Suppressor macrophage treated with lipopolysaccharide for 4 hours (primary cell): ENCODE results near the gene MVD.

ENCODE experiments used
- DNase-seq: peaks from one replicate; pipeline ENCODE4 v3.0.0-alpha.2; 2020

The MVD gene

GRCh38 chr16:88697116-88697830 lies 34.4 kb upstream of the MVD start:
- DNase-seq = no peak

GRCh38 chr16:88696441-88696840 lies 33.5 kb upstream of the MVD start:
- DNase-seq = no peak

GRCh38 chr16:88695753-88696152 lies 32.9 kb upstream of the MVD start:
- DNase-seq = no peak

- no peak for DNase-seq
These were observed 32.3 kb upstream of the MVD start for GRCh38 chr16:88695218-88695617.

GRCh38 chr16:88694221-88695087 lies 31.6 kb upstream of the MVD start:
- no peak for DNase-seq

- no peak for DNase-seq
These were observed 30.7 kb upstream of the MVD start for GRCh38 chr16:88693420-88694177.

- no peak for DNase-seq
These were observed 30.0 kb upstream of the MVD start for GRCh38 chr16:88692861-88693260.

- peak; percentile 76 for DNase-seq
These were observed 29.2 kb upstream of the MVD start for GRCh38 chr16:88691924-88692560.

- no peak for DNase-seq
These were observed 28.4 kb upstream of the MVD start for GRCh38 chr16:88691129-88691813.

GRCh38 chr16:88690341-88691128 lies 27.6 kb upstream of the MVD start:
- DNase-seq = no peak

- no peak for DNase-seq
These were observed 25.3 kb upstream of the MVD start for GRCh38 chr16:88688013-88688778.

GRCh38 chr16:88687676-88688012 lies 24.8 kb upstream of the MVD start:
- no peak for DNase-seq

- no peak for DNase-seq
These were observed 24.3 kb upstream of the MVD start for GRCh38 chr16:88687254-88687576.

- peak; percentile 87 for DNase-seq
These were observed 23.8 kb upstream of the MVD start, which contains the start of gene SNAI3 for GRCh38 chr16:88686439-88687253. SNAI3 (minus strand) TSS chr16:88686507; CDS start chr16:88686406, 101 bp downstream.

- peak; percentile 23 for DNase-seq
These were observed 23.2 kb upstream of the MVD start for GRCh38 chr16:88686062-88686438.

GRCh38 chr16:88685156-88686061 lies 22.5 kb upstream of the MVD start:
- DNase-seq = peak; percentile 85

GRCh38 chr16:88684569-88685155 lies 21.8 kb upstream of the MVD start:
- DNase-seq = no peak

GRCh38 chr16:88681709-88682451 lies 19.0 kb upstream of the MVD start:
- peak; percentile 96 for DNase-seq
